Subcutaneous adipose tissue (tissue), 4 donors: ENCODE measurements around the gene BORCS8. TPM values are rescaled to one million over a fixed set of nuclear protein-coding genes. Genes with fewer than 3 reads are reported as not detected.

Experiments
- total RNA-seq, 4 donors: library from RNA; depleted of rRNA; stranded (reverse); fragments of >200 nt; gene quantifications; one replicate each; pipeline ENCODE4 v1.1.0, GENCODE V29; 2016
- TF ChIP-seq, protein P1 (sequence below): fragments of 450-650 bp; IDR thresholded peaks from one replicate; pipeline ENCODE4 v1.5.1; 2016; ENCODE audit warnings: low read depth, mild to moderate bottlenecking, control low read depth, antibody characterized with exemption, moderate library complexity

Gene BORCS8
- total RNA-seq, 4 donors from 2014 or later = 3.6 to 26.2 (median 10.0) TPM

DNA sequence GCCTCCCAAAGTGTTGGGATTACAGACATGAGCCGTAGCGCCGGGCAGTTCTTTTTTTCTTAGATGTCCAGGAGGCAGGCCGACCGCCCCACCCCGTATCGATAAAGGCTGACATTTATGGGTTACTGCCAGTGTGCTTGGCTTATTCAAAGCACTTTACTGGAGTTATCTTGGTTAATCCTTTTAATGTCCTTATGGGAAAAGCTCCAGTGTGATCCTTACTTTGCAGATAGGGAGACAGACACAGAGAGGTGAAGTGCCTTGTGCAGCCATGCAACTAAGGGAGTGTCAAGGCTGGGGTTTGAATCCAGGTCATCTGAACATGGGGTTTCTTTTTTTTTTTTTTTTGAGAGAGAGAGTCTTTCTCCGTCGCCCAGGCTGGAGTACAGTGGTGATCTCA lies 39.0 kb upstream of the BORCS8 start:
- TF ChIP-seq, protein P1, sequence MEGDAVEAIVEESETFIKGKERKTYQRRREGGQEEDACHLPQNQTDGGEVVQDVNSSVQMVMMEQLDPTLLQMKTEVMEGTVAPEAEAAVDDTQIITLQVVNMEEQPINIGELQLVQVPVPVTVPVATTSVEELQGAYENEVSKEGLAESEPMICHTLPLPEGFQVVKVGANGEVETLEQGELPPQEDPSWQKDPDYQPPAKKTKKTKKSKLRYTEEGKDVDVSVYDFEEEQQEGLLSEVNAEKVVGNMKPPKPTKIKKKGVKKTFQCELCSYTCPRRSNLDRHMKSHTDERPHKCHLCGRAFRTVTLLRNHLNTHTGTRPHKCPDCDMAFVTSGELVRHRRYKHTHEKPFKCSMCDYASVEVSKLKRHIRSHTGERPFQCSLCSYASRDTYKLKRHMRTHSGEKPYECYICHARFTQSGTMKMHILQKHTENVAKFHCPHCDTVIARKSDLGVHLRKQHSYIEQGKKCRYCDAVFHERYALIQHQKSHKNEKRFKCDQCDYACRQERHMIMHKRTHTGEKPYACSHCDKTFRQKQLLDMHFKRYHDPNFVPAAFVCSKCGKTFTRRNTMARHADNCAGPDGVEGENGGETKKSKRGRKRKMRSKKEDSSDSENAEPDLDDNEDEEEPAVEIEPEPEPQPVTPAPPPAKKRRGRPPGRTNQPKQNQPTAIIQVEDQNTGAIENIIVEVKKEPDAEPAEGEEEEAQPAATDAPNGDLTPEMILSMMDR = no peak

DNA sequence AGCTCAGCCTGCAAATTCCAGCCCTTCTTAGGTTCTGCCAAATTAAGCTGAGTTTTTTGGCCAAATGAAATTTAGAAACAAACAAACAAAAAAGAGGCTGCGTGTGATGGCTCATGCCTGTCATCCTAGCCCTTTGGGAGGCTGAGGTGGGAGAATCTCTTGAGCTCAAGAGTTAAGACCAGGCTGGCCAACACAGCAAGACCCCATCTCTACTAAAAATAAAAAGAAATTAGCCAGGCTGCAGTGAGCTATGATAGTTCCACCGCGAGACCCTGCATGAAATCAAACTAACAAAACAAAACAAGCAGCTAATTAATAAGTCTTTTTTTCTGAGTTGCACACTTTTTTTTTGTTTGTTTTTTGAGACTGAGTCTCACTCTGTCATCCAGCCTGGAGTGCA lies 37.7 kb upstream of the BORCS8 start:
- TF ChIP-seq, protein P1 = no peak

DNA sequence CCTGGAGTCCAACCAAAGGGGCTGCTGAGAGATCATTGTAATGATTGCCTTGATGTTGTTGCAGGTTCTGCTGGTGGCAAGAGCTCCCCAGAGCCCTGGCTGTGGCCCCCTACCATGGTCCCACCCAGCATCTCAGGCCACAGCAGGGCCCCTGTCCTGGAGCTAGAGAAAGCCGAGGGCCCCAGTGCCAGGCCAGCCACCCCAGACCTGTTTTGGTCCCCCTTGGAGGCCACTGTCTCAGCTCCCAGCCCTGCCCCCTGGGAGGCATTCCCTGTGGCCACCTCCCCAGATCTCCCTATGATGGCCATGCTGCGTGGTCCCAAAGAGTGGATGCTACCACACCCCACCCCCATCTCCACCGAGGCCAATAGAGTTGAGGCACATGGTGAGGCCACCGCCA lies 35.3 kb upstream of the BORCS8 start:
- TF ChIP-seq, protein P1 = no peak

DNA sequence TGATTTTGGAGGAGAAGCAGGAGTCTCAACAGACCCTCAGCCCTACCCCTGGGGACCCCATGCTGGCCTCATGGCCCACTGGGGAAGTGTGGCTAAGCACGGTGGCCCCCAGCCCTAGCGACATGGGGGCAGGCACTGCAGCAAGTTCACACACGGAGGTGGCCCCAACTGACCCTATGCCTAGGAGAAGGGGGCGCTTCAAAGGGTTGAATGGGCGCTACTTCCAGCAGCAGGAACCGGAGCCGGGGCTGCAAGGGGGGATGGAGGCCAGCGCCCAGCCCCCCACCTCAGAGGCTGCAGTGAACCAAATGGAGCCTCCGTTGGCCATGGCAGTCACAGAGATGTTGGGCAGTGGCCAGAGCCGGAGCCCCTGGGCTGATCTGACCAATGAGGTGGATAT lies 34.7 kb upstream of the BORCS8 start:
- TF ChIP-seq, protein P1 = no peak

DNA sequence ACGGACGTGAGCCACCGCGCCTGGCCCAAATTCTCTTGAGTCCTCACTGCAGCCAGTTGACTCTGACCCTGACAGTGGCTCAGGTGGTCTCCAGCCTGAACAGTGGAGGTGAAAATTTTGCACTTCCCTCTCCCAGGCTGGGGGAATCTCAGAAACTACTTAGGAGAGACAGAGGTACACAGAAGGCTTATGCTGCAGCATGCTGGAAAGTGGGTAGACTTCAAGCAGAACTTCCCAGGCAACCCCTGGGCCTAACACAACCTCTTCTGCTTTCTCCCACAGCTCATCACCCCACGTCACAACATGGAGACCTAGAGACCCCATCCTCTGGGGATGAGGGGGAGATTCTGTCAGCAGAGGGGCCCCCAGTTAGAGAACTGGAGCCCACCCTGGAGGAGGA lies 34.3 kb upstream of the BORCS8 start:
- TF ChIP-seq, protein P1 = no peak

DNA sequence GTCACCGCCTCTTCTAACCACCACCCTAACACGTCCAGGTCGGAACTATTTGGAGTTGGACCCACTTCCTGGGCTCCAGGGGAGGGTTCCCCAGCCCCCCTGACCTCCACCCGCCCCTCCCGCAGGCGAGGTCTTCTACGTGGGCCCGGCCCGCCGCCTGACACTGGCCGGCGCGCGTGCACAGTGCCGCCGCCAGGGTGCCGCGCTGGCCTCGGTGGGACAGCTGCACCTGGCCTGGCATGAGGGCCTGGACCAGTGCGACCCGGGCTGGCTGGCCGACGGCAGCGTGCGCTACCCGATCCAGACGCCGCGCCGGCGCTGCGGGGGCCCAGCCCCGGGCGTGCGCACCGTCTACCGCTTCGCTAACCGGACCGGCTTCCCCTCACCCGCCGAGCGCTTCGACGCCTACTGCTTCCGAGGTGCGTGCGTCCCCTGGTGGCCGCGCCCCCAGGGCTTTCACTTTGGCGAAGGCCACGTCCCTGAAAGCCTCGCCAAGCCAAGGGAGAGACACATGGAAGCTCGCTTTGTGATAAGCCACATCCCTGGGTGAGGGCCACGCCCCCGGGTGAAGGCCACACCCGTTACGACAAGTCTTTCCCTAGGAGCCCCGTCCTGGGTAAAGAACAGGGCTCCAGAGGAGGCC lies 33.0 kb upstream of the BORCS8 start:
- TF ChIP-seq, protein P1 = no peak

DNA sequence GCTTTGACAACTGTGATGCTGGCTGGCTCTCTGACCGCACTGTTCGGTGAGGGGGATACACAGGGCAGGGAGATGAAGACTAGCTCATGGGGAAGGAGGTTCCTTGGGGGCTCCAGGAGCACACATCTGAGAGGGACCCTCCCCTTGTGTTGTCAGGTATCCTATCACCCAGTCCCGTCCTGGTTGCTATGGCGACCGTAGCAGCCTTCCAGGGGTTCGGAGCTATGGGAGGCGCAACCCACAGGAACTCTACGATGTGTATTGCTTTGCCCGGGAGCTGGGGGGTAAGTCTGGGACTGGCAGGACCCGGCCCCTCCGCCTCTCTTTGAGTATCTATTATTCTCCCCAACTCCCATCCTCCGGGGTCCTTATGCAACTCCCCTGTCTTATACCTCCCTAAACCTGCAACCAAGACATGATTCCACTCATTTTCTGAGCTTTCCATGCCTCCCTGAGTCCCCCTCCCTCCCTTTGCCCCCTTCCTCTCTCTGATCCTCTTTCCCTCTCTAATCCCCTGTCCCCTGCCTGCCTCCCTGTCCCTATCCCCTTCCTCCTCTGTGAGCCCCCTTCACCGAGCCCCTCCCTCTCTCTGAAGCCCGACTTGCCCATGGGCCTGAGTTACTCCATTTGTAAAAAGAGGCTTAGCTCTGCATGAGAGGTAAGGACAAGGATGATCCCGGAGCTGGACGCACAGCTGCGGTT lies 32.3 kb upstream of the BORCS8 start:
- TF ChIP-seq, protein P1 = no peak
